ENCODE results near the gene STK38.

DNA sequence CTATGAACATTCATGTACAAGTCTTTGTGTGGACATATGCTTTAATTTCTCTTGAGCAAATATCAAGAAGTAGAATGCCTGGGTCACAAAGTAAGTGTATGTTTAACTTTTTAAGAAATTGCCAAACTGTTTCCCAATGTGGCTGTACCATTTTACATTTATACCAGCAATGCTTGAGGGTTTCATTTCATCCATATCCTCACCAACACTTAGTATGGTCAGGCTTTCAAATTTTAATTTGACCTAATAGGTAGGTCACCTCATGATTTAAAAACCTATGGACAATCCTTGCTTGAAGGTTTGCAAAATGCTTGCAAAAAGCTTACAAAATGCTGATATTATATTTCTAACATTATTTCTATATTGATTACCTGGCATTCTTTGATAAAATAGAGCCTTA lies 27.4 kb upstream of the STK38 start:
- TF ChIP-seq CTCF (IDR thresholded peaks at IDR 0.05; ENCODE audit: low read depth, low read length, poor library complexity, severe bottlenecking) (no peak), EZH2phosphoT487 (IDR thresholded peaks at IDR 0.05; ENCODE audit: borderline replicate concordance, low read length) (no peak)
